CD4-positive, alpha-beta T cell treated with Interleukin-10 for 1 hour (primary cell): ENCODE measurements around the gene MTRF1L.
A peak's percentile ranks its signal among the peaks of the same experiment; 100 is the strongest.
"Not testable (repeated sequence)": the region's sequence is repeated elsewhere in the genome, so short reads cannot be mapped to it uniquely, and the experiment has no call there.

ENCODE experiments used
- DNase-seq: peaks from one replicate; pipeline ENCODE4 v3.0.0-alpha.2; 2020

MTRF1L gene

GRCh38 chr6:153001767-153002612, 519 bp downstream of the MTRF1L start:
- DNase-seq, result no peak

GRCh38 chr6:153000790-153001189, 1.7 kb downstream of the MTRF1L start:
- DNase-seq, result not testable (repeated sequence)

- no peak for DNase-seq
Observed at GRCh38 chr6:153000243-153000642, 2.3 kb downstream of the MTRF1L start.

GRCh38 chr6:152999538-152999937, 3.0 kb downstream of the MTRF1L start:
- not testable (repeated sequence) for DNase-seq

GRCh38 chr6:152993847-152994246, 8.7 kb downstream of the MTRF1L start:
- no peak for DNase-seq

GRCh38 chr6:152993431-152993830, 9.1 kb downstream of the MTRF1L start:
- DNase-seq, result no peak

- DNase-seq, result no peak
Observed at GRCh38 chr6:152986978-152987377, 15.5 kb downstream of the MTRF1L start.

GRCh38 chr6:152985300-152985699, 17.2 kb downstream of the MTRF1L start:
- DNase-seq, result not testable (repeated sequence)

GRCh38 chr6:152984513-152984872, 18.0 kb downstream of the MTRF1L start:
- no peak for DNase-seq

- DNase-seq, result peak; percentile 62
Observed at GRCh38 chr6:152983637-152984512, 18.6 kb downstream of the MTRF1L start.

GRCh38 chr6:152982904-152983636, 19.4 kb downstream of the MTRF1L start, which contains the start of gene FBXO5:
TSS of gene FBXO5 (minus strand) at chr6:152983041. CDS start at chr6:152982959, 82 bp downstream.
- DNase-seq, result peak; percentile 97

- no peak for DNase-seq
Observed at GRCh38 chr6:152981989-152982903, 20.3 kb downstream of the MTRF1L start.

GRCh38 chr6:152981219-152981618, 21.3 kb downstream of the MTRF1L start:
- DNase-seq, result no peak

GRCh38 chr6:152980656-152981055, 21.9 kb downstream of the MTRF1L start:
- no peak for DNase-seq

- DNase-seq, result no peak
Observed at GRCh38 chr6:152979116-152979515, 23.4 kb downstream of the MTRF1L start.

GRCh38 chr6:152978058-152978457, 24.5 kb downstream of the MTRF1L start:
- no peak for DNase-seq

- DNase-seq, result no peak
Observed at GRCh38 chr6:152977556-152977955, 25.0 kb downstream of the MTRF1L start.

- DNase-seq, result no peak
Observed at GRCh38 chr6:152976749-152977148, 25.8 kb downstream of the MTRF1L start.

- peak; percentile 57 for DNase-seq
Observed at GRCh38 chr6:152975204-152975915, 27.1 kb downstream of the MTRF1L start.

- DNase-seq, result no peak
Observed at GRCh38 chr6:152973916-152974315, 28.6 kb downstream of the MTRF1L start.
